ENCODE data around the gene KCNH3.
"Not testable (repeated sequence)": the region's sequence is repeated elsewhere in the genome, so short reads cannot be mapped to it uniquely, and the experiment has no call there.

The KCNH3 gene, protein sequence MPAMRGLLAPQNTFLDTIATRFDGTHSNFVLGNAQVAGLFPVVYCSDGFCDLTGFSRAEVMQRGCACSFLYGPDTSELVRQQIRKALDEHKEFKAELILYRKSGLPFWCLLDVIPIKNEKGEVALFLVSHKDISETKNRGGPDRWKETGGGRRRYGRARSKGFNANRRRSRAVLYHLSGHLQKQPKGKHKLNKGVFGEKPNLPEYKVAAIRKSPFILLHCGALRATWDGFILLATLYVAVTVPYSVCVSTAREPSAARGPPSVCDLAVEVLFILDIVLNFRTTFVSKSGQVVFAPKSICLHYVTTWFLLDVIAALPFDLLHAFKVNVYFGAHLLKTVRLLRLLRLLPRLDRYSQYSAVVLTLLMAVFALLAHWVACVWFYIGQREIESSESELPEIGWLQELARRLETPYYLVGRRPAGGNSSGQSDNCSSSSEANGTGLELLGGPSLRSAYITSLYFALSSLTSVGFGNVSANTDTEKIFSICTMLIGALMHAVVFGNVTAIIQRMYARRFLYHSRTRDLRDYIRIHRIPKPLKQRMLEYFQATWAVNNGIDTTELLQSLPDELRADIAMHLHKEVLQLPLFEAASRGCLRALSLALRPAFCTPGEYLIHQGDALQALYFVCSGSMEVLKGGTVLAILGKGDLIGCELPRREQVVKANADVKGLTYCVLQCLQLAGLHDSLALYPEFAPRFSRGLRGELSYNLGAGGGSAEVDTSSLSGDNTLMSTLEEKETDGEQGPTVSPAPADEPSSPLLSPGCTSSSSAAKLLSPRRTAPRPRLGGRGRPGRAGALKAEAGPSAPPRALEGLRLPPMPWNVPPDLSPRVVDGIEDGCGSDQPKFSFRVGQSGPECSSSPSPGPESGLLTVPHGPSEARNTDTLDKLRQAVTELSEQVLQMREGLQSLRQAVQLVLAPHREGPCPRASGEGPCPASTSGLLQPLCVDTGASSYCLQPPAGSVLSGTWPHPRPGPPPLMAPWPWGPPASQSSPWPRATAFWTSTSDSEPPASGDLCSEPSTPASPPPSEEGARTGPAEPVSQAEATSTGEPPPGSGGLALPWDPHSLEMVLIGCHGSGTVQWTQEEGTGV

DNA sequence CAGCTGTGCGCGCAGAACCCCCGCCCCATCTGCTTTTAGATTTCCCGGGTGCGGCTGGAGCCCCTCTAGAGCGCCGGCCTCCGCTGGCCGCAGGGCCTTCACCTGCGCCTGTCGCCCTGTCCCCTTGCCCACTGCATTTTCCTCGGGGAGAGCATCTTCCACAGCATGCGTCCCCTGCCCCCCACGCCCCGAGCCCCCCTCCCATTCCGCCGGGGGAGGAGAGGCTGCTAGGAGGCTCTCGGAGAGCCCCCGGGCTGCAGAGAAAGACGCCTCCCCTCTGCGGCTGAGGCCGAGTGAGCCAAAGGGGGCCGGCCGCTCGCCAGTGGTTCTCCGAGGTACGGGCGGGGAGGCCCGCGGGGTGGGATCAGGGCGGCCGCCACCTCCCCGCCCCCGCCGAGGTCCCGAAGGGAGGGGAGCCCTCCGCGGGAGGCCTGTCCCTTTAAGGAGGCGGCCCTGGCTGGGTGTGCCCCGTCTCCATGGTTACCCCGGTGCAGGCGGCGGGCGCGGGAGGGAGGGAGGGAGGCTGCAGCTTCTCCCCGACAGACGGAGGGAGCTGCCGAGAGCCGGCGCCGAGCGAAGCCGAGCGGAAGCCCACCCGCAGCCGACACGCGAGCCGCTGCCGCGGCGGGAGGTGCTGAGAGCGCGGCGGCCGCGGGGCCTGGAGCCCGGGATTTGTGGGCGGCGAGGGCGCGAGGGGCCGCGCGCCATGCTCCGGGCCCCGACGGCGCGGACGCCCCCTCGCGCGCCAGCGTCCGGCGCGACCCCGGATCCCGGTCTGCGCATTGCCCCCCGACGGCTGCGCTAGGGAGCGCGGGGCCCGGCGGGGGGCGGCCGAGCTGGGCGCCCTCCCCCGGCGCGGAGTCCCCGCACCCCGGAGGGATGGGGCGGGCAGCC, at the start of gene KCNH3:
KCNH3 (plus strand) TSS at position 521 of the 894 bp plus-strand sequence. CDS start 387 bp downstream, outside the sequence.
- peak; percentile 81 for DNase-seq

DNA sequence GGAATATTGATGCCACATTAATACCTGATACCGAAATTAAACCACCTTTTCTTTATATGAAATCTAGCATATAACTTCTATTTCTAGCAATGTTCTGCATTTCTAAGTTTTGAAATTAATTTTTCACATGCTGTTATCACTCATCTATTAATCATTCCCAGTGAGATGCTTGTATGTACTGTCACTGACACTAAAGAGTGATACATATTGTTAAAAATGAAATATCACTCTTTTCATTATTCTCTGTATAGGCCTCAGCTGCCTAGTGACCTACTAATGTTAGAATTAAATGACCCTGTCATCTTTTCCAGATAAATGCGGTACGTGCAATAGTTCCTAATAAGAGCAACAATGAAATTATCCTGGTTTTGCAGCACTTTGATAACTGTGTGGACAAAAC, 49.7 kb upstream of the KCNH3 start:
- DNase-seq = no peak

DNA sequence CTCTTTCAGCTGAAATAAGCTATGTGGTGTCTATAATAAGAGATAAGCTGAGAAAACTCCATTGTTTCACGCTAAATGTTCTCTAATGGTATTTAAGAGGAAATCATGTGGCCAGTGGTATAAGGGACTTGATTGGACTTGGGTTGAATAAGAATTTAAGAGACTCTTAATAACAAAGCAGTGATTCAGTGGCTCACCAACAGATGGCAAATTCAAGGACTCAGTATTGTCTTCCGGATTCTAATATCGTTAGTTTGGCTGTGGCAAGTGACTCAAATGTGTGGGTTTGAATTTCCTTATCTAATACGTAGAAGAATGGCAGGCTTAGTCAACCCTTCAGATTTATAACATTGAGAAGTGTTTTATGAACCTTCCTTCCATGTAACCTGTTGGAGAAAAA, 49.1 kb upstream of the KCNH3 start:
- DNase-seq = no peak

DNA sequence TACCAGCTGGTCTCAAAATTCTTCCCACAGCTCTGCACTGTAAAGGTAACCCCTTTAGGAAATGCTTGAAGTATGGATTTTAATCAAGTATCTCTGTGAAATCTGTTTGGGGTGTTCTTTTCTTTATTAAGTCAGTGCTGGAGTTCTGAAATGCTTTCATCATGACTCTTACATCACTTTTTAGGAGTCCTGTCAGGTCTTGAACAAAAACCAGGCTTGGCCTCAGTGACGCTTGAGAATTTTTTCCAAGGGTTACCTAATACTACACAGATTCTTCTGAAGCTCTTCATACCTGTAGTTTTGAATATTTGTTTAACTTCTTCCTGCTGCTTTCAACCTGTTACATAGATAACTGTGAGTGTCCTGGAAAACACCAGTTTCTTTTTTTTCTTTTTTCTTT, 47.0 kb upstream of the KCNH3 start:
- DNase-seq = no peak

DNA sequence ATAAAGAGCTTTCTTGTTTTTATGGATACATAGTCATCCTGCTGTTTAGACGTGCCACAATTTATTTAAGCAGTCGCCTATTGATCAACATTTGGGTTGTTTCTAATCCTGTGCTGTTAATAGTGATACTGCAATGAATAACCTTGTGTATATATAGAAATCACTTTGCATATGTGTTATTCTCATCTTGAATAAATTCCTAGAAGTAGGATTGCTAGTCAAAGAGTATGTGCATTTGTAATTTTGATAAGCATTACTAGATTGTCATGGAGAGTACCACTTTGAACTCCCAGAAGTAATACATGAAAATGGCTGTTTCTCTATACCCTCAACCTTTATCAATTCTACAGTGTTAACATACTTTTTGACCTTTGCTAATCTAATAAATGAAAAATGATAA, 44.9 kb upstream of the KCNH3 start:
- no peak for DNase-seq

DNA sequence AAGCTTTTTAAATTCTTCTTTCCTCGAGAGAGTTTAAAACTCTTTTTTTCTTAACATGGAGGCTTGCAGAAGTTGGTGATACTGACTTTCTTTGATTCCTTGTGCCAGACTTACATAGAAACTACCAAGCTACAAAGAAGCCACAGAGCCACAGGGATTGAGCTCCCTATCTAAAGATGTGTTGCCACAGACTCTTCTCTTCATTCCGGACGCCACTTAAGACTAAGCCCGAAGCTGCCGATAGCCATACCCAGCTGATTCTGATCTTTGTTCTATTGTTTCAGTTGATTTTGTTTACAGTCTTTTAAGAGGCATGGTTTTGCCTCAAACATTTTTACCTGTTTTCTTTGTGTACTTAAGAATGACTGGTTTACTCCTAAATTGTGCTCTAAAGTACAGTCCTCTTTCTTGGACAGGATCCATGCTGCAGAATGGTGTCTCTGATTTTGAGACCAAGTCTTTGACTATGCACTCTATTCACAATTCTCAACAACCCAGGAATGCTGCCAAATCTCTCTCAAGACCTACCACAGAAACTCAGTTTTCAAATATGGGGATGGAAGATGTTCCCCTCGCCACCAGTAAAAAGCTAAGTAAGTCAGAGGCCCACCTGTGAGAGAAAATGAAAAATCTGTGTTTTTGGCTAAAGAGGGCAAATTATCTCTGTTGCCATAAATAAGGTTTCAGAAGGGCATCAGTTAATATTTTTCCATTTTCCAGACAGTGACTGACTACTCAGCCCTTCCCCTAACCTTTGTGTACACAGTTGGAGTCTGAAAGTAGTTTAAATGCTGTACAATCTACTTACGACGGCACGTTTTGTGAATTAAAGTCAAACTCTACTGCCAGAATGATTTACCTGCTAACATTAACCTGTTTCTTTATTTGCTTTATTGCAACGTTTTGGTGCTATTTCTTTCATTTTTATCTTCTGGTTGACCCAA, 42.1 kb upstream of the KCNH3 start:
- DNase-seq = no peak

DNA sequence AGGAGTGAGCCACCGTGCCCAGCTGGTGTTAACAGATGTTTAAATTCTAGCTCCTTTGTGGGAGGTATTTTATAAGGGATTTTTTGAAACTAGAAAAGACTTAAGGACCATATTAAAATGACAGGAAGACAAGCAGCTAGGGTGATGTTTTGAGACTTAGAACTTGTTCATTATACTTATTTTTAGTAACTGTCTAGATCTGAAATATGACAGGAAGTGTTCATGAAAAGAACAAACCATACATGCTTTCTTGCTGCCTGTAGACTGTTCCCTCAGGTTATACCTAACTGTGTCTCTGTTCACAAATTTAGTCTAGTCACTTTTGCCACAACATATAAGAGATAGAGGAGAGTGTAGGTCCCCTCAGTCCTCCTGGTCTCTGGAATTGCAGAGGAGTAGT, 36.9 kb upstream of the KCNH3 start:
- DNase-seq = no peak

DNA sequence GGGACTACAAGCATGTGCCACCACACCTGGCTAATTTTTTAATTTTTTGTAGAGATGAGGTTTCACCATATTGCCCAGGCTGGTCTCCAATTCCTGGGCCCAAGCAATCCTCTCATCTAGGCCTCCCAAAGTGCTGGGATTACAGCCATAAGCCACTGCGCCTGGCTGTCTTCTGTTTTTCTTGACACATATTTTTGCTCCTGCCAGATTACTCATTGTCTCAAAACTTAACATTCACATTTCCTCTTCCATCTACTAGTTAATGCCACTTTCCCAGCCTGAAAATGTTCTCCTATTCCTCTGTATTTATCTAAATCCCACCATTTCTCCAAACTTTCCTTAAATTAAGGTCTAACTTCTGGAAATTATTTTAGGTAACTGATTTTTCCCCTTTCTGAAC, 36.2 kb upstream of the KCNH3 start:
- DNase-seq = no peak

DNA sequence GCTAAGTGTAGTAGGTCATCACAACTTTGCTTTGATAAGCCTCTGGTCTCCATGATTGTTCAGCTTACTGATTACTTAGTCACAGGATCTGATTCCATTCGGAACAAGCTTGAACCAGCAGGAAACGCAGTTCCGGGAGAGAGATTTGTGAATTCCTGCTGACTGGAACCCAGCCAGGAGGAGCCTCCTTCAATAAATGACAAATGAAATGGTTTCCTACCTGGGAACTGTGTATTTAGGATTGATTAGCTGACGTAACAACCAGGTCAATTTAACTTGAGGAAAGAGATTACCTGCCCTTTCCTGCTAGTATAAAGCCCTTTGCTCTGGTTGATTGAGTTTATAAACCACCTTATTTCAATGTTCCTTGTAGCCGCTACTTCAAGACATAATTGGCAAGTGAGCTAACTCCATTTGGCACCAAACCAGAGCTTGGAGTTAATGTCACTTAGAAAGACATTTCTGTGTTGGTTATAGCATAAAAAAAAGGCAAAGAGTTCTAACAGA, 35.1 kb upstream of the KCNH3 start:
- DNase-seq = no peak

DNA sequence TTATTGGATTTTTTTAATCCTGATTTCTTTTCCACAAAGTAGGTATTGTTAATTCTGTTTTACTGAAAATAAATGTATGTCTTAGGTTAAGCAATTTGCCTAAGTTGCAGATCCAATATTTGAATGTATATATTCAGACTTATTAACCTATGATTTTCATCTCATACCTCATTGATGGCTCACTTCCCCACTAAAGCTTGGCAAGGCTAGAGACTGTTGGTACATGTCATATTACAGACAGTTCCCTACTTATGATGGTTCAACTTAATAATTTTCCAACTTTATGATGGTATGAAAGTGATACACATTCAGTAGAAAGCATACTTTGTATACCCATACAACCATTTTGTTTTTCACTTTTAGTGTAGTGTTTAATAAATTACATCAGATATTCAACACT, 33.2 kb upstream of the KCNH3 start:
- DNase-seq = no peak

DNA sequence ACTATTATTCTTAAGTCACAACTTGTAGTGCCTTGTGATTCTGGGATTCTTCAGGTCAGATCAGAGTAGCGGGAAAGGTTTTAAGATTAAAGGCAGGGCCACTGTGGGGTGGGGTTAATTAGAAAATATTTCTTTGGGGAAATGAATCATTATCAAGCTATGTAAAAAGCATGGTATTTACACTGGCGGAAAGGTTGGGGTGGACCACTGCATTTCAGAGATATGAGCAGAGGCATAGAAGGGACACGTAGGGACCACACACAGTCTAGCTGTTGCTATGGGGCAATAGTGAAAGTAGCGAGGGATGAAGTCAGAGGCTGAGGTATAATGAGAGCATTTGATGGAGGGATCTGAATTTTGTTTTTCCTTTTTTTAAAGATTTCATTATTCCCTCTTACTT, 31.7 kb upstream of the KCNH3 start:
- no peak for DNase-seq

DNA sequence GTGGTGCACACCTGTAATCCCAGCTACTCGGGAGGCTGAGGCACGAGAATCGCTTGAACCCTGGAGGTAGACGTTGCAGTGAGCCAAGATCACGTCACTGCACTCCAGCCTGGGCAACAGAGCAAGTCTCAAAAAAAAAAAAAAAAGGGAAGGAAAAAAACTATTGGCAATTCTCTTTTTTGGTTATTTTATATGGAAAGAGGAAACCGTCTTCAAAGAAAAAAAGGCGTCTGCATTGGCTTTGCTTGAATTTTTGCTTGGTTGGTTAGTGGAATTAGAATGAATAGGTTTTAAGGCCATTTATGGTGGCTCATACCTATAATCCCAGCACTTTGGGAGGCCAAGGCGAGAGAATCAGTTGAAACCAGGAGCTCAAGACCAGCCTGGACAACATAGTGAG, 29.1 kb upstream of the KCNH3 start:
- not testable (repeated sequence) for DNase-seq

DNA sequence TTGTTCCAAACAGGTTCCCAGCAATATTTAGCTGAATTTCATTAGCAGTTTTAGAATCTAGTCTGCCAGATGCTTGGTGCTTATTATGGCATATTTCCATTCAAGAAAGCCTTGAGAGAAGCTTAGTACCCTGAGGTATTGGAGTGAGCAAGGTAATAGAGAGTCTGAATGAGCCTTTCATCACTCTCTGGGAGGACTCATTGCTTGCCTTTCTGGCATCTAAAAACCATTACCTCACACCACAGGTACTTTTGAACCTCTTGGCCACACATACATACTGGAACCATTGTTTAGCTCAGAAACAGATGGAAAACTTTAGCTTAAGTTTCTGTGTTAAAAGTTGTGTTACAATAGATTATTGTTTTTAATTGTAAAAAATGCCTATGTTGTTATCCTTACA, 27.4 kb upstream of the KCNH3 start:
- no peak for DNase-seq

DNA sequence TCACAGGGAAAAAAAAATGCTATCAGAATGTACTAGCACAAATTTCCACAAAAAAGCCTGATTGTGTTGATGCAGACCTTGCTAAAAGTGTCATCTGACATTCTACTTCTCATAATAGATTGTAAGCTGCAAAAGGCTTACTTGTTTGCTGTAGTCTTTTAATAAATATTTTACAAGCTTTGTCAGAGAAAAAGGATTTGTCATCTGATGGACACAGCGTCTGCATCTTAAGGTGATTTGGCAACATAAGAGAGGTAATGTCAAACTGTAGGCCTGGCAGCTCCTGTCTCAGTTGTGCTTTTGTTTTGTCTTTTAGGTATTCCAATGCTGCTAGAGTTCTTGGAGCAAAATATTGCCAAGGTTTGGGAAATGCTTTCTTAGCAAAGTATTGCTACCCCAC, 26.3 kb upstream of the KCNH3 start:
- DNase-seq = no peak

DNA sequence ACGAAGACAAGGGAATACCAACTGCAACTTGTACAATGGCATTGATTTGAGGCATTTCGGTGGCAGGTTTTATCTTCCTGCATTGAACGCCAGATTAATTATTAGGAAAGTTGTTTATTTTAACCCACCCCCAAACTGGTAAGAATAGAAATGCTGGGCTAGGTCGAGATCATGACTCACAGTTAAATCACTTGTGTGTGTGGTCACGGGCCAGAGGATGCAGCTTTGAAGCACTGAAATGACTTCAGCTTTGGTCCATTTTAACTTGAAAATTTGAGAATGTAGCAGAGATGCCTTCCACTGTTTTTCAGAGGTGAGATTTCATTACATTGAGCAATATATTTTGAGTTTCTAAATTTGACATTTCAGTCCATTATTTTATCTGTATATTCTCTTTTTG, 23.6 kb upstream of the KCNH3 start:
- DNase-seq = peak; percentile 57

DNA sequence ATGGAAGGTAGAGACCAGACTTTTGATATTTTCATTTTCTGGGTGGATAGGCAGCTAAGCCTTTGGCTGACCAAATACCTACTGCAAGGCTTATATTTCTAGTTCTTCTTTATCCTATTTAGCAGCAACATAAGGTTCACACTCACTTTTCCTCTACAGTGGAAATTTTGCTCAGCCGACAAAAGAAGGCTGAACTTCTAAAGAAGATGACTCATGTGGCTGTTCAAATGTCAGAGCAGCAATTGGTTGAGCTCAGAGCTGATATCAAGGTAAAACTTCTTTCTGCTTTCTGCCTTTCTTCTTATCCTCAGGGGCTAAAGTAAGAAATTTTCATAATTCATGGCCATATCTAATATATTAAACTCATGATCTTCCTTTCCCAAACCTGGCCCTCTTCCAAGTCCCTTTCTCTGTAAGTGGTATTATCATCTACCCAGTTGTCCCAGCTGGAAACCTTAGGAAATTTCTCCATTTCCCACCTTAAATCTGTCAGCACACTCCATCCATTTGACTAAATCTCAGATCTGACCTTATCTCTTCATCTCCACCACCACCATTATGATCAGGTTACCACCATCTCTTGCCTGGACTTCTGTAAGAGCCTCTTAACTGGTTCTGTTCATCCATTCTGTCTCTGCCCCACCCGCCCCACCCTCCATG, 19.8 kb upstream of the KCNH3 start:
- no peak for DNase-seq

DNA sequence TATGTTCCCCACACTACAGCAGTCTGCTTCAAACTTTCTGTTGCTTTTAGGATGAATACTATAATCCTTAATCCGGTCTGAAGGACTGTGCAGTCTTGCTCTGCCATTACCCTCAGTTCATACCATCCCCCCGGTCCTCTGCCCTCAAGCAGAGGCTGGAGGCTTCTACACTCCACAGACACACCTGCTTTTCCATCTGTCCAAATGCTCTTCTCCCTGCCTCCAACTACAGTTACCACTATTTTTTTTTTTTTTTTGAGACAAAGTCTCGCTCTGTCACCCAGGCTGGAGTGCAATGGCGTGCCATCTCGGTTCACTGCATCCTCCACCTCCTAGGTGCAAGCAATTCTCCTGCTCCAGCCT, 19.3 kb upstream of the KCNH3 start:
- DNase-seq = no peak

DNA sequence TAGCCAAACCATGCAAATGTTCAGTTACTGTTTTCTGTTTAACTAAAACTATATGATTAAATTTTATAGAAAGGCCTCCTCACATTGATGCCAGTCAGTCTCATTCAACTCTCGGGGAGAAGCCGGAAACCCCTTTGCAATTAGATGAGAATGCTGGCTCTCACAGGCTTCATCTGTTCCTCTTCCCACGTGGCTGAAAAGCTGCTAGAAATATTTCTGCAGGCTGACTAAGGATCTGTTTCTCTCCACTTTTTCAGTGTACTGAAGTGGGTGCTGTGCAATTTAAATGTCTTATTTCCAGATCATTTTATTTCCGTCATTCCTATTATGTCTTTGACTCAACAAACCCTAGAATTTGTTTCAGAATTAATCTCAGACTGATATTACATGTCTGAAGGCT, 17.4 kb upstream of the KCNH3 start:
- DNase-seq = no peak

DNA sequence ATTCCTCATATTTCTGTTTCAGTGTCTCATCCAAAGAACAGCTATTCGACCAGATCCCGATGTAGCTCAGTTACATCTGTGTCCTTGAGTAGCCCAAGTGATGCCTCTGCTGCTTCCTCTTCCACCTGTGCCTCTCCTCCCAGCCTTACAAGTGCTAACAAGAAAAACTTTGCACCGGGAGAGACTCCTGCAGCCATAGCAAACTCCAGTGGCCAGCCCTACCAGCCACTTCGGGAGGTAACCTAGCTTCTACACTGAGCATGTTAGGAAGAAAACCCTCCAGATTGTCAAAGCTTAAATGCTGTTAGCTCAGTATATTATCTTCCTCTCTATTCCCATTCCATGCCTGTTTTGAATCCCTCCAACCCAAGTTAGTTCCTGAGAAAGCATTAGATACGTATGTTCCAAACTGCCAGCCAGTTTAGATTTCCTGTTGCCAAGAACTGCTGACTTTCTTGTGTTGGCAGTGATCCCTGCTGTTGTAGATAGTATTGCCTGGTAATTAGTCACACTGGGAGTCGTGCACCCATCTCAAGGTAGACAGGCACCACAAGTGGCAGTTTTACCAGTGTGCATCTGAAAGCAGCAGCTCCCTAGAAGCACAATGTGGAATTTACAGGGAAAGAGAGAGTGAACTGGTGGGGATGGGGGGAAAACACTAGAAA, 14.0 kb upstream of the KCNH3 start:
- DNase-seq = no peak

DNA sequence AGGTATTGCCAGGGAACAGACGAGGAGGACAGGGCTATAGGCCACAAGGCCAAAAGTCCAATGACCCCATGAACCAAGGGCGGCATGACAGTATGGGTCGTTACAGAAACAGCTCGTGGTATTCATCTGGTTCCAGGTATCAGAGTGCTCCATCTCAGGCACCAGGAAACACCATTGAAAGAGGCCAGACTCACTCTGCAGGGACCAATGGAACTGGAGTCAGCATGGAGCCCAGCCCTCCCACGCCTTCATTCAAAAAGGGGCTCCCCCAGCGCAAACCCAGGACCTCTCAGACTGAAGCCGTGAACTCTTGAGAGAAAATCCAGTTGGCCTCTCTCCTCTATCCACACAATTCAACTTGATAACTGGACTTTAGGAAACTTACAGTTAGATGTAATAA, 12.9 kb upstream of the KCNH3 start:
- no peak for DNase-seq
